Keratinocyte (primary cell): ENCODE measurements around the gene SLC25A44. TPM values are rescaled to one million over a fixed set of nuclear protein-coding genes. Genes with fewer than 3 reads are reported as not detected.

Source experiments
- DNase-seq: peaks from one replicate; pipeline ENCODE4 v3.0.0-alpha.2; 2011; ENCODE audit warnings: low read depth, missing footprints, low spot score
- FAIRE-seq: peaks from 2 replicates; lab custom pipeline; 2011; peaks lifted over from hg19 to GRCh38; lab: Jason Lieb, UNC
- H2AFZ ChIP-seq: 2 replicates; pipeline ENCODE4 v1.6.0; 2012; ENCODE audit warnings: low read length, control low read depth, inconsistent platforms; ENCODE audit not compliant: control insufficient read depth
- H3K27ac ChIP-seq: 2 replicates; pipeline ENCODE4 v1.5.1; 2011; ENCODE audit warnings: low read length; ENCODE audit not compliant: control insufficient read depth, insufficient read depth
- H3K27me3 ChIP-seq: 3 replicates; pipeline ENCODE4 v1.6.0; 2011; ENCODE audit warnings: low read length; ENCODE audit not compliant: control insufficient read depth, insufficient read depth; ENCODE audit errors: extremely low read depth
- H3K36me3 ChIP-seq, 2 experiments: 2 replicates in 1 of 2; 3 replicates in 1 of 2; pipeline ENCODE4 v1.5.1; 2011; ENCODE audit warnings: low read length in 2 of 2, mild to moderate bottlenecking in 1 of 2; ENCODE audit not compliant: control insufficient read depth in 2 of 2, insufficient read depth in 2 of 2; ENCODE audit errors: extremely low read depth in 1 of 2
- H3K4me1 ChIP-seq: 3 replicates; pipeline ENCODE4 v1.5.1; 2011; ENCODE audit warnings: low read length; ENCODE audit not compliant: control insufficient read depth, insufficient read depth; ENCODE audit errors: extremely low read depth
- H3K4me2 ChIP-seq: 3 replicates; pipeline ENCODE4 v1.6.0; 2011; ENCODE audit warnings: low read depth, low read length; ENCODE audit not compliant: control insufficient read depth, insufficient read depth; ENCODE audit errors: extremely low read depth
- H3K4me3 ChIP-seq, 3 experiments: fragments of 200-600 bp in 1 of 3; sonication (generic) in 1 of 3; 2 replicates in 2 of 3; 3 replicates in 1 of 3; pipeline ENCODE4 v1.5.1; 2011 to 2016; ENCODE audit warnings: low read length in 3 of 3, mild to moderate bottlenecking in 3 of 3, control low read depth in 2 of 3, inconsistent platforms in 1 of 3, low read depth in 1 of 3, mixed read lengths in 1 of 3, mixed run types in 1 of 3, moderate library complexity in 1 of 3; ENCODE audit not compliant: control insufficient read depth in 2 of 3, insufficient read depth in 2 of 3; ENCODE audit errors: extremely low read depth in 1 of 3
- H3K79me2 ChIP-seq: 2 replicates; pipeline ENCODE4 v1.6.0; 2012; ENCODE audit warnings: low read length; ENCODE audit not compliant: control insufficient read depth, insufficient read depth
- H3K9ac ChIP-seq: 3 replicates; pipeline ENCODE4 v1.6.0; 2011; ENCODE audit warnings: low read length; ENCODE audit not compliant: control insufficient read depth, insufficient read depth; ENCODE audit errors: extremely low read depth
- H3K9me1 ChIP-seq: 3 replicates; pipeline ENCODE4 v1.6.0; 2011; ENCODE audit warnings: low read length; ENCODE audit not compliant: control insufficient read depth, insufficient read depth; ENCODE audit errors: extremely low read depth
- H3K9me3 ChIP-seq: 2 replicates; pipeline ENCODE4 v1.5.1; 2012; ENCODE audit warnings: low read depth, low read length; ENCODE audit not compliant: control insufficient read depth
- H4K20me1 ChIP-seq: 3 replicates; pipeline ENCODE4 v1.6.0; 2011; ENCODE audit warnings: low read length; ENCODE audit not compliant: control insufficient read depth, insufficient read depth; ENCODE audit errors: extremely low read depth
- EZH2 ChIP-seq: IDR thresholded peaks from one replicate; pipeline ENCODE4 v1.6.1; 2012; ENCODE audit warnings: inconsistent platforms, mild to moderate bottlenecking, low read length, moderate library complexity
- dilution Hi-C: fragments of 300-500 bp; cut with MboI; formaldehyde crosslinking; loops from one replicate; pipeline ENCODE4 v1.7.0; 2020; ENCODE audit warnings: low sequenced_read_pairs; ENCODE audit not compliant: extremely low pct_ligation_motif_present
- polyA plus RNA-seq, 5 experiments: library from polyadenylated mRNA; depleted of rRNA in 3 of 5; stranded (reverse) in 3 of 5; stranded (forward) in 1 of 5; unstranded in 1 of 5; fragments of >200 nt; gene quantifications; 1 replicate in 1 of 5; 2 replicates in 3 of 5; 3 replicates in 1 of 5; pipeline versions ENCODE4 v1.2.1 to v1.2.3, GENCODE V29; 2011 to 2012; ENCODE audit warnings: missing spikeins in 2 of 5, low read depth in 1 of 5, low replicate concordance in 1 of 5
- TF ChIP-seq, protein P1 (sequence below), 3 experiments: IDR thresholded peaks in 1 of 3; conservative IDR thresholded peaks in 1 of 3; optimal IDR thresholded peaks in 1 of 3; 2 replicates in 2 of 3; 3 replicates in 1 of 3; pipeline versions ENCODE3 to v1.5.1; 2011; ENCODE audit warnings: low read length in 3 of 3, mild to moderate bottlenecking in 3 of 3, moderate library complexity in 2 of 3, control low read depth in 1 of 3, inconsistent platforms in 1 of 3; ENCODE audit not compliant: insufficient read depth in 2 of 3; ENCODE audit errors: extremely low read depth in 1 of 3

SLC25A44 gene
- polyA plus RNA-seq, 1 donor (not counting 4 experiments of a cell fraction or from before 2014, with no cell fraction given) = 24.4 TPM

DNA sequence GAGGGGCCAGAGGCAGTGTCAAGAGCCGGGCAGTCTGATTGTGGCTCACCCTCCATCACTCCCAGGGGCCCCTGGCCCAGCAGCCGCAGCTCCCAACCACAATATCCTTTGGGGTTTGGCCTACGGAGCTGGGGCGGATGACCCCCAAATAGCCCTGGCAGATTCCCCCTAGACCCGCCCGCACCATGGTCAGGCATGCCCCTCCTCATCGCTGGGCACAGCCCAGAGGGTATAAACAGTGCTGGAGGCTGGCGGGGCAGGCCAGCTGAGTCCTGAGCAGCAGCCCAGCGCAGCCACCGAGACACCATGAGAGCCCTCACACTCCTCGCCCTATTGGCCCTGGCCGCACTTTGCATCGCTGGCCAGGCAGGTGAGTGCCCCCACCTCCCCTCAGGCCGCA, 48.0 kb downstream of the SLC25A44 start, which contains the start of gene BGLAP:
Gene BGLAP, plus strand, starts transcription at position 259 of the 400 bp plus-strand sequence. Its CDS starts 48 bp downstream, at position 307.
- Histone ChIP-seq H4K20me1 (no peaks in the 10 kb centered on the region), H3K79me2 (no peaks in the 10 kb centered on the region), H3K27me3 (peaks cover 13% of the 10 kb centered on the region), H3K27ac (no peak within 1 kb of the TSS), H3K4me3 (no peak within 1 kb of the TSS), H3K36me3 (peaks cover 0 to 2% of the 10 kb centered on the region in 2 experiments), H3K9ac (peak within 1 kb of the TSS; percentile 44), H3K9me1 (no peaks in the 10 kb centered on the region), H2AFZ (no peak within 1 kb of the TSS), H3K4me1 (peaks cover 27% of the 10 kb centered on the region), H3K4me2 (peak within 1 kb of the TSS; percentile 55), H3K9me3 (no peaks in the 10 kb centered on the region)
- dilution Hi-C loops = no loop called here
- no peak for DNase-seq
- no peak for TF ChIP-seq EZH2
- TF ChIP-seq, protein P1, sequence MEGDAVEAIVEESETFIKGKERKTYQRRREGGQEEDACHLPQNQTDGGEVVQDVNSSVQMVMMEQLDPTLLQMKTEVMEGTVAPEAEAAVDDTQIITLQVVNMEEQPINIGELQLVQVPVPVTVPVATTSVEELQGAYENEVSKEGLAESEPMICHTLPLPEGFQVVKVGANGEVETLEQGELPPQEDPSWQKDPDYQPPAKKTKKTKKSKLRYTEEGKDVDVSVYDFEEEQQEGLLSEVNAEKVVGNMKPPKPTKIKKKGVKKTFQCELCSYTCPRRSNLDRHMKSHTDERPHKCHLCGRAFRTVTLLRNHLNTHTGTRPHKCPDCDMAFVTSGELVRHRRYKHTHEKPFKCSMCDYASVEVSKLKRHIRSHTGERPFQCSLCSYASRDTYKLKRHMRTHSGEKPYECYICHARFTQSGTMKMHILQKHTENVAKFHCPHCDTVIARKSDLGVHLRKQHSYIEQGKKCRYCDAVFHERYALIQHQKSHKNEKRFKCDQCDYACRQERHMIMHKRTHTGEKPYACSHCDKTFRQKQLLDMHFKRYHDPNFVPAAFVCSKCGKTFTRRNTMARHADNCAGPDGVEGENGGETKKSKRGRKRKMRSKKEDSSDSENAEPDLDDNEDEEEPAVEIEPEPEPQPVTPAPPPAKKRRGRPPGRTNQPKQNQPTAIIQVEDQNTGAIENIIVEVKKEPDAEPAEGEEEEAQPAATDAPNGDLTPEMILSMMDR (optimal IDR thresholded peaks at IDR 0.05 in 1 of 3, IDR thresholded peaks at IDR 0.05 in 1 of 3, conservative IDR thresholded peaks at IDR 0.05 in 1 of 3; ENCODE audit: extremely low read depth in 1 of 3, insufficient read depth in 2 of 3, low read length in 3 of 3) = no peak
- FAIRE-seq = no peak

DNA sequence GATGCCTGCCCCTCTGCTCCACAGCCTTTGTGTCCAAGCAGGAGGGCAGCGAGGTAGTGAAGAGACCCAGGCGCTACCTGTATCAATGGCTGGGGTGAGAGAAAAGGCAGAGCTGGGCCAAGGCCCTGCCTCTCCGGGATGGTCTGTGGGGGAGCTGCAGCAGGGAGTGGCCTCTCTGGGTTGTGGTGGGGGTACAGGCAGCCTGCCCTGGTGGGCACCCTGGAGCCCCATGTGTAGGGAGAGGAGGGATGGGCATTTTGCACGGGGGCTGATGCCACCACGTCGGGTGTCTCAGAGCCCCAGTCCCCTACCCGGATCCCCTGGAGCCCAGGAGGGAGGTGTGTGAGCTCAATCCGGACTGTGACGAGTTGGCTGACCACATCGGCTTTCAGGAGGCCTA, 48.8 kb downstream of the SLC25A44 start:
- FAIRE-seq = no peak
- H3K4me1 ChIP-seq = peaks cover 35% of the 10 kb centered on the region
- dilution Hi-C loops = no loop called here
- H3K27ac ChIP-seq = no peak overlapping the region
- peaks cover 0 to 2% of the 10 kb centered on the region in 2 experiments for H3K36me3 ChIP-seq
- no peak overlapping the region for H3K4me2 ChIP-seq
- H3K9me3 ChIP-seq = no peaks in the 10 kb centered on the region
- no peak overlapping the region for H2AFZ ChIP-seq
- no peaks in the 10 kb centered on the region for H4K20me1 ChIP-seq
- TF ChIP-seq, protein P1 (optimal IDR thresholded peaks at IDR 0.05 in 1 of 3, IDR thresholded peaks at IDR 0.05 in 1 of 3, conservative IDR thresholded peaks at IDR 0.05 in 1 of 3; ENCODE audit: extremely low read depth in 1 of 3, insufficient read depth in 2 of 3, low read length in 3 of 3) = no peak
- no peak for TF ChIP-seq EZH2
- H3K9me1 ChIP-seq = no peaks in the 10 kb centered on the region
- no peak overlapping the region for H3K9ac ChIP-seq
- H3K27me3 ChIP-seq = peaks cover 13% of the 10 kb centered on the region
- H3K4me3 ChIP-seq = no peak overlapping the region
- no peak for DNase-seq
- H3K79me2 ChIP-seq = no peaks in the 10 kb centered on the region
